Osteoblast (primary cell): ENCODE measurements around the gene EXD3. TPM values are rescaled to one million over a fixed set of nuclear protein-coding genes. Genes with fewer than 3 reads are reported as not detected.

ENCODE experiments used
- DNase-seq: peaks from one replicate; pipeline ENCODE4 v3.0.0; 2011; ENCODE audit warnings: low spot score, mixed read lengths; ENCODE audit not compliant: insufficient read length; ENCODE audit errors: missing footprints
- H2AFZ ChIP-seq: 2 replicates; pipeline ENCODE4 v1.6.0; 2011; ENCODE audit warnings: mild to moderate bottlenecking, low read length
- H3K27ac ChIP-seq: 2 replicates; pipeline ENCODE4 v1.5.1; 2011; ENCODE audit warnings: mild to moderate bottlenecking, low read depth, low read length, moderate library complexity
- H3K27me3 ChIP-seq: 2 replicates; pipeline ENCODE4 v1.6.0; 2012; ENCODE audit warnings: mild to moderate bottlenecking, control low read depth, inconsistent platforms, low read length, moderate library complexity; ENCODE audit not compliant: insufficient read depth
- H3K36me3 ChIP-seq: 2 replicates; pipeline ENCODE4 v1.5.1; 2011; ENCODE audit warnings: mild to moderate bottlenecking, low read length, control low read depth, moderate library complexity; ENCODE audit not compliant: insufficient read depth
- H3K4me1 ChIP-seq: 2 replicates; pipeline ENCODE4 v1.5.1; 2011; ENCODE audit warnings: mild to moderate bottlenecking, low read length, control low read depth, moderate library complexity; ENCODE audit not compliant: insufficient read depth
- H3K4me2 ChIP-seq: 2 replicates; pipeline ENCODE4 v1.6.0; 2011; ENCODE audit warnings: mild to moderate bottlenecking, low read length; ENCODE audit not compliant: insufficient read depth
- H3K4me3 ChIP-seq: fragments of 200-600 bp; sonication (generic); 3 replicates; pipeline ENCODE4 v1.5.1; 2012; ENCODE audit warnings: mild to moderate bottlenecking, low read length, inconsistent platforms; ENCODE audit not compliant: insufficient read depth
- H3K79me2 ChIP-seq: 2 replicates; pipeline ENCODE4 v1.6.0; 2012; ENCODE audit warnings: mild to moderate bottlenecking, low read length, control low read depth, inconsistent platforms; ENCODE audit not compliant: insufficient read depth
- H3K9me3 ChIP-seq: 2 replicates; pipeline ENCODE4 v1.5.1; 2011; ENCODE audit warnings: low read depth, low read length, control low read depth
- H4K20me1 ChIP-seq: 2 replicates; pipeline ENCODE4 v1.6.0; 2012; ENCODE audit warnings: mild to moderate bottlenecking, low read length, control low read depth; ENCODE audit not compliant: insufficient read depth
- total RNA-seq: library from RNA; depleted of rRNA; stranded (reverse); fragments of >200 nt; gene quantifications from 2 replicates; pipeline ENCODE4 v1.2.3, GENCODE V29; 2012
- TF ChIP-seq, protein P1 (sequence below): IDR thresholded peaks from 2 replicates; pipeline ENCODE4 v1.5.1; 2011; ENCODE audit warnings: mild to moderate bottlenecking, low read depth, low read length, moderate library complexity; ENCODE audit errors: extremely low read depth

Gene EXD3
- total RNA-seq, 1 donor = 7.6 TPM

DNA sequence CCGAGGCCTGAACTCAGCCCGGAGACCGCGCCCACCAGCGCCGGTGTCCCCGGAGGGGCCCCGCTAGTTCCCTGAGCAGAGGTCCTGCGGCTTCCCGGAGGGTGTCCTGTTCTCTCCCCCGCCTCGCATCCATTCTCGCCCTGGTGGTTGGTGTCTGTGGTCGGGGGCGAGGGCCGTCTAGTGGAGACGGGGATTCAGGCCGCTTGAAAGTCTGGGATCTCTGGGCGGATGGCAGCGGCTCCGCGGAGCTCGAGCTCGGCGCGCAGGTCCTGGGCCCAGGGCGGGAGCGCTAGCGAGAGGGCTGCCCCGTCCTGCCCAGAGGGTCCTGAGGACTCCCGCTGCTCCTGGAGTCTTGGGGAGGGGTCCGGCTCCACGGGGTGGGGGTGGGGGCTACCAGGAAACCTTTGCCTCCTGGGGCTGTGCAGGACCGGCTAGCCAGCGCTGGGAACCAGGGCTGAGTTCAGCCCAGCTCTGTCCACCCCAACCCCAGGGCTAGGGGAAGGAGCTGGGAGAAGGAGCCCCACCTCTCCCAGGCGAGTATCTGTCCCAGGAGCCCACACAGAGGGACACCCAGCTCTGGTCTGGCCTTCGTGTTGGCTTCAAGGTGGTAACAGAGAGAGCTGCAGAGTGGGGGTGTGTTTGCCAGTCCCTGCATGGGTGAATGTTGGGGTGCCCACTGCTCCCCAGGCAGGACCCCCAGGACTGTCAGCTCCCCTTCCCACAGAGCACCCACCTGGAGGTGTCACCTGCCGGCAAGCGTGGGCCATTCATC lies 141.4 kb downstream of the EXD3 start:
- peak overlapping the region; percentile 18 for H3K4me2 ChIP-seq
- no peak overlapping the region for H2AFZ ChIP-seq
- no peaks in the 10 kb centered on the region for H3K9me3 ChIP-seq
- H4K20me1 ChIP-seq = no peaks in the 10 kb centered on the region
- no peaks in the 10 kb centered on the region for H3K27me3 ChIP-seq
- no peak overlapping the region for H3K4me3 ChIP-seq
- peak; percentile 70 for DNase-seq
- no peak overlapping the region for H3K27ac ChIP-seq
- TF ChIP-seq, protein P1, sequence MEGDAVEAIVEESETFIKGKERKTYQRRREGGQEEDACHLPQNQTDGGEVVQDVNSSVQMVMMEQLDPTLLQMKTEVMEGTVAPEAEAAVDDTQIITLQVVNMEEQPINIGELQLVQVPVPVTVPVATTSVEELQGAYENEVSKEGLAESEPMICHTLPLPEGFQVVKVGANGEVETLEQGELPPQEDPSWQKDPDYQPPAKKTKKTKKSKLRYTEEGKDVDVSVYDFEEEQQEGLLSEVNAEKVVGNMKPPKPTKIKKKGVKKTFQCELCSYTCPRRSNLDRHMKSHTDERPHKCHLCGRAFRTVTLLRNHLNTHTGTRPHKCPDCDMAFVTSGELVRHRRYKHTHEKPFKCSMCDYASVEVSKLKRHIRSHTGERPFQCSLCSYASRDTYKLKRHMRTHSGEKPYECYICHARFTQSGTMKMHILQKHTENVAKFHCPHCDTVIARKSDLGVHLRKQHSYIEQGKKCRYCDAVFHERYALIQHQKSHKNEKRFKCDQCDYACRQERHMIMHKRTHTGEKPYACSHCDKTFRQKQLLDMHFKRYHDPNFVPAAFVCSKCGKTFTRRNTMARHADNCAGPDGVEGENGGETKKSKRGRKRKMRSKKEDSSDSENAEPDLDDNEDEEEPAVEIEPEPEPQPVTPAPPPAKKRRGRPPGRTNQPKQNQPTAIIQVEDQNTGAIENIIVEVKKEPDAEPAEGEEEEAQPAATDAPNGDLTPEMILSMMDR = no peak
- peaks cover 4% of the 10 kb centered on the region for H3K36me3 ChIP-seq
- peaks cover 13% of the 10 kb centered on the region for H3K4me1 ChIP-seq
- H3K79me2 ChIP-seq = peaks cover 16% of the 10 kb centered on the region

DNA sequence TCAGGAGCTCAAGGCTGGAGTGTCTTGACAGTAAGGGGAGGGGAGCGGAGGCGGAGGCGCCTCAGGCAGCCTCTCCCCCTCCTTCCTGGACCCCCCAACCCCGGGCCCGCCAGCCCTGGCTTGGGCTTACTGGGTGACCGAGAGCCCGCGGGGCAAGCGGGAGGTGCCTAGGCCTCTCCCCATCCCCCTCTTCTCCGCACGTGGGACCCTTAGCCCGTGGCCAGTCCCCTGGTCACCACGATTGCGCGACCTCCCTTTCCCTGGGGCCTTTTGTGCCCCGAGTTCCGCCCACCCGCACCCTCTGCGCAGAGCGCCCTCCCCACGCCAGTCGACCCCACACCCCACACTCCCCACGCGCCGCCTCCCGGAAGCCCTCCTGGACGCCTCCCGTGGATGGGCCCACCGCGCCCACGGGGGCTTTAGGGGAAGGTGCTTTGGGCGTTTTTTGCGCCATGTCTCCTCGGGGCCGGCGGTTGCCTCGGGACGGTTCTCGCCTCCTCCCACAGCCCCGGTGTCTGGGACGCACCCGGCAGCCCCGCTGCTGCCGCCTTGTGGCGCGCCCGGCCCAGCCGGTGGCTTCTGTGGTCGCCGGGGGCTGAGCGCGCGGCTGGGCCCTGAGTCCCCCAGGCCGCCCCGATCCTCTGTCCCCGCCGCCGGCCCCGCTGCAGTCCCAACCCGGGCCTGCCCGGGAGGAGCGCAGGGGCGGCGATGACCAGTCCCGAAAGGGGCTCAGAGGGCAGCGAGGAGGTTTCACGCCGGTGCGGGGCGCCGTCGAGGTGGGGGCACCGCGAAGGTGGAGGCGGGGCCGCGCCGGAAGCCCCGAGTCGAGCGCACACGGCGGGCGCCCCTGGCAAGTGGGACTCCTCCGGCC lies 142.3 kb downstream of the EXD3 start:
- Histone ChIP-seq H4K20me1 (no peaks in the 10 kb centered on the region), H3K27me3 (no peaks in the 10 kb centered on the region), H2AFZ (no peak overlapping the region), H3K79me2 (peaks cover 16% of the 10 kb centered on the region), H3K4me1 (peaks cover 16% of the 10 kb centered on the region), H3K9me3 (no peaks in the 10 kb centered on the region), H3K4me3 (peak overlapping the region; percentile 40), H3K27ac (no peak overlapping the region), H3K4me2 (peak overlapping the region; percentile 18), H3K36me3 (peaks cover 4% of the 10 kb centered on the region)
- TF ChIP-seq, protein P1 = no peak
- DNase-seq = peak; percentile 93

DNA sequence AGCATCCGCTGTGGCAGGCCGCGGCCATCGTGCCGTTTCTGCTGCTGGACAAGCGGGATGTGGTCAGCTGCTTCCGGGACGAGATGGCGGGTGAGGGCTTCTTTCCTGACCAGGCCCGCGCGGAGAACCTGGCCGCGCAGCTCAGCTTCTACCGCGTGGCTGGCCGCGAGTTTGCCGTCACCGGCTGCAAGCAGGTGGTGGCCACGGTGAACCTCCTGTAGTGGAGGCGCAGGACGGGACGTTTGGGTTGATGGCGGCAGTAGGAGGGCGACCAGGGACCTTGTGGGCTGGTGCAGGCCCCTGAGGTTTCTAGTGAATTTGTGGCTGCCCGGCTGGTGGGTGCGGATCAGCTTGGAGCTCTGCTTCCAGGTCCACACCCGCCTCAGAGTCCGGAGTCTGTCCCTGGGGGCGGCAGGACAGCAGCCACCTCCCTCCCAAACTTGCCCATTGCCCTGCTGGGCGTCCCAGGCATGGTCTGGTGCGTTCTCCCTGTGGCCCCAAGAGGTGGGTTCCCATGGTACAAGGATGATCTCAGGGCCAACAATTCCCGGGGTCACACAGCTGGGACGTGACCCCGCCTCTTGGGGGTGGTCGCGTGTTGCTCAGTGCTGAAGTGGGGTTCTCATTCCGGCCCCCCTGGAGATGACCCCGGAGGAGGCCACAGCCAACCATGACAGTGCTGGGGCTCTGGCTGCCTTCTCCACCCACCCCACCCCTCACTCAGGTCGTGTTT lies 143.1 kb downstream of the EXD3 start:
- peak; percentile 86 for DNase-seq
- H2AFZ ChIP-seq = no peak overlapping the region
- peaks cover 16% of the 10 kb centered on the region for H3K4me1 ChIP-seq
- no peak overlapping the region for H3K4me3 ChIP-seq
- peaks cover 16% of the 10 kb centered on the region for H3K79me2 ChIP-seq
- no peaks in the 10 kb centered on the region for H3K9me3 ChIP-seq
- TF ChIP-seq, protein P1 = no peak
- H4K20me1 ChIP-seq = no peaks in the 10 kb centered on the region
- no peaks in the 10 kb centered on the region for H3K27me3 ChIP-seq
- H3K4me2 ChIP-seq = no peak overlapping the region
- peaks cover 4% of the 10 kb centered on the region for H3K36me3 ChIP-seq
- no peak overlapping the region for H3K27ac ChIP-seq
